HEK293T (cell line): ENCODE data around the gene PLCL2.

Experiments used
- ARNT ChIP-seq: fragments of 450-650 bp; IDR thresholded peaks from 2 replicates; pipeline ENCODE4 v1.6.1; 2017; ENCODE audit warnings: mild to moderate bottlenecking
- BHLHE40 ChIP-seq: fragments of 450-650 bp; IDR thresholded peaks from 2 replicates; pipeline ENCODE4 v1.6.1; 2016; ENCODE audit warnings: mild to moderate bottlenecking, moderate library complexity, borderline replicate concordance
- ELF4 ChIP-seq: fragments of 450-650 bp; IDR thresholded peaks from 2 replicates; pipeline ENCODE4 v1.6.1; 2017; ENCODE audit warnings: antibody characterized with exemption
- NFRKB ChIP-seq: fragments of 450-650 bp; IDR thresholded peaks from 2 replicates; pipeline ENCODE4 v1.6.1; 2016; ENCODE audit warnings: mild to moderate bottlenecking, moderate library complexity
- SP1 ChIP-seq: fragments of 450-650 bp; IDR thresholded peaks from 2 replicates; pipeline ENCODE4 v1.6.1; 2017
- SUZ12 ChIP-seq: fragments of 450-650 bp; IDR thresholded peaks from 2 replicates; pipeline ENCODE4 v1.6.1; 2016; ENCODE audit warnings: mild to moderate bottlenecking
- ZNF384 ChIP-seq: fragments of 450-650 bp; IDR thresholded peaks from 2 replicates; pipeline ENCODE4 v1.6.1; 2016

- TF ChIP-seq SP1 (no peak), ARNT (no peak), SUZ12 (no peak), NFRKB (no peak), BHLHE40 (no peak), ELF4 (no peak), ZNF384 (no peak)
Measured at GRCh38 chr3:16978921-16979271, 94.1 kb downstream of the PLCL2 start.
